Measurements from ENCODE around the gene UCHL5. TPM values are rescaled to one million over a fixed set of nuclear protein-coding genes. Genes with fewer than 3 reads are reported as not detected.
A peak's percentile ranks its signal among the peaks of the same experiment; 100 is the strongest.

Gene UCHL5
- total and polyA plus RNA-seq, 4 donors, result 14.5 to 29.7 (median 21.6) TPM

DNA sequence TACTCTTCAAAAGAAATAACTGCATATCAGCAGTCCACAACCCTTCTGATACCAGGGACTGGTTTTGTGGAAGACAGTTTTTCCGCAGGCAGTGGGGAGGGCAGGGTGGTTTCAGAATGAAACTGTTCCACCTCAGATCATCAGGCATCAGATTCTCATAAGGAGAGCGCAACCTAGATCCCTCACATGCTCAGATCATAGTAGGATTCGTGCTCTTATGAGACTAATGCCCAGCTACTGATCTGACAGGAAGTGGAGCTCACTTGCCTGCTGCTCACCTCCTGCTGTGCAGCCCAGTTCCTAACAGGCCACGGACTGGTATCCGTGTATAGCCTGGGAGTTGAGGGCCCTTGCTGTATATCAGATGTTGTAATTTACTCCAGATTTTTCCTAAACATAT is 11.8 kb upstream of the UCHL5 start:
- 79% methylated on average over 5 of the region's 5 CpGs for WGBS
- H3K27ac ChIP-seq (ENCODE audit: low read depth in 1 of 2, low read length in 2 of 2), result no peak overlapping the region
- peaks cover 0 to 1% (median 0%) of the 10 kb centered on the region in 4 donors for H3K4me1 ChIP-seq (ENCODE audit: control insufficient read depth in 4 of 4, insufficient read depth in 4 of 4, low read length in 3 of 4)

DNA sequence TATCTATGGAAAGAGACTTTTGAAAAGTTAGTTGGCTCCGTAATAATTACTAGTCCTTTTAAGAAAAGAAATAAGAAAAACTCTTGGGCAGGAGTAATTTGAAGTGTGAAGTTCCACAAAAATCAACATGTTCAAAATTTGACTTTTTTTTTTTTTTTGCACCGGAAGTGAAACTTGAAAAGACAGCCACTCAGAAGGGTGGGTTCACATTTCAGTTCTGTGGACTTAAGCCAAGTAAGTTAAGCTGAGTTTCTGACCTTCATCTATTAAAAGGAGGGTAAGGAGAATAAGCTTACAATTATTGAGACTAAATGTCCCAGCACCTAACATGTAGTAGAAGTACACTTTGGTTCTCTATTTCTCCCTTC is 11.2 kb upstream of the UCHL5 start:
- peak overlapping the region in 1 of 2 donors; percentile 21 for H3K9ac ChIP-seq (ENCODE audit: low read depth in 1 of 2, low read length in 2 of 2)
- peaks cover 0 to 1% (median 0%) of the 10 kb centered on the region in 4 donors for H3K4me1 ChIP-seq (ENCODE audit: control insufficient read depth in 4 of 4, insufficient read depth in 4 of 4, low read length in 3 of 4)
- peaks cover 0 to 9% (median 0%) of the 10 kb centered on the region in 4 donors for H3K36me3 ChIP-seq (ENCODE audit: control insufficient read depth in 4 of 4, insufficient read depth in 3 of 4, low read depth in 1 of 4, low read length in 3 of 4)
- TF ChIP-seq HNF4A (conservative IDR thresholded peaks at IDR 0.05) (no peak), GABPA (IDR thresholded peaks at IDR 0.05 in 1 of 2, conservative IDR thresholded peaks at IDR 0.05 in 1 of 2) (no peak), NR2F2 (IDR thresholded peaks at IDR 0.05) (no peak), YY1 (IDR thresholded peaks at IDR 0.05) (no peak), FOXA1 (IDR thresholded peaks at IDR 0.05) (no peak), JUND (IDR thresholded peaks at IDR 0.05) (no peak)
- TF ChIP-seq, protein P1, sequence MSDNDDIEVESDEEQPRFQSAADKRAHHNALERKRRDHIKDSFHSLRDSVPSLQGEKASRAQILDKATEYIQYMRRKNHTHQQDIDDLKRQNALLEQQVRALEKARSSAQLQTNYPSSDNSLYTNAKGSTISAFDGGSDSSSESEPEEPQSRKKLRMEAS (IDR thresholded peaks at IDR 0.05), result no peak
- TF ChIP-seq, protein P2, sequence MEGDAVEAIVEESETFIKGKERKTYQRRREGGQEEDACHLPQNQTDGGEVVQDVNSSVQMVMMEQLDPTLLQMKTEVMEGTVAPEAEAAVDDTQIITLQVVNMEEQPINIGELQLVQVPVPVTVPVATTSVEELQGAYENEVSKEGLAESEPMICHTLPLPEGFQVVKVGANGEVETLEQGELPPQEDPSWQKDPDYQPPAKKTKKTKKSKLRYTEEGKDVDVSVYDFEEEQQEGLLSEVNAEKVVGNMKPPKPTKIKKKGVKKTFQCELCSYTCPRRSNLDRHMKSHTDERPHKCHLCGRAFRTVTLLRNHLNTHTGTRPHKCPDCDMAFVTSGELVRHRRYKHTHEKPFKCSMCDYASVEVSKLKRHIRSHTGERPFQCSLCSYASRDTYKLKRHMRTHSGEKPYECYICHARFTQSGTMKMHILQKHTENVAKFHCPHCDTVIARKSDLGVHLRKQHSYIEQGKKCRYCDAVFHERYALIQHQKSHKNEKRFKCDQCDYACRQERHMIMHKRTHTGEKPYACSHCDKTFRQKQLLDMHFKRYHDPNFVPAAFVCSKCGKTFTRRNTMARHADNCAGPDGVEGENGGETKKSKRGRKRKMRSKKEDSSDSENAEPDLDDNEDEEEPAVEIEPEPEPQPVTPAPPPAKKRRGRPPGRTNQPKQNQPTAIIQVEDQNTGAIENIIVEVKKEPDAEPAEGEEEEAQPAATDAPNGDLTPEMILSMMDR (IDR thresholded peaks at IDR 0.05; ENCODE audit: low read depth, low read length, missing input control), result no peak
- no peak overlapping the region for H3K4me3 ChIP-seq (ENCODE audit: low read depth in 1 of 3, low read length in 3 of 3)
- no peak overlapping the region for H3K27ac ChIP-seq (ENCODE audit: low read depth in 1 of 2, low read length in 2 of 2)
- 80% methylated on average over 2 of the region's 2 CpGs for WGBS
- H3K9me3 ChIP-seq (ENCODE audit: control insufficient read depth in 4 of 4, low read length in 3 of 4), result no peaks in the 10 kb centered on the region
- H3K27me3 ChIP-seq (ENCODE audit: control insufficient read depth in 4 of 4, insufficient read depth in 4 of 4, low read length in 3 of 4), result no peaks in the 10 kb centered on the region
- no peak for DNase-seq (ENCODE audit: low spot score)

More for the DNA sequence above, 11.8 kb upstream of the UCHL5 start:
- H3K9me3 ChIP-seq (ENCODE audit: control insufficient read depth in 4 of 4, low read length in 3 of 4), result no peaks in the 10 kb centered on the region
- TF ChIP-seq SP1 (IDR thresholded peaks at IDR 0.05), result no peak
- TF ChIP-seq HNF4A (conservative IDR thresholded peaks at IDR 0.05), result no peak
- no peak for TF ChIP-seq JUND (IDR thresholded peaks at IDR 0.05)
- no peak for TF ChIP-seq YY1 (IDR thresholded peaks at IDR 0.05)
- no peak for TF ChIP-seq NR2F2 (IDR thresholded peaks at IDR 0.05)
- TF ChIP-seq GABPA (IDR thresholded peaks at IDR 0.05 in 1 of 2, conservative IDR thresholded peaks at IDR 0.05 in 1 of 2), result no peak
- TF ChIP-seq RXRA (IDR thresholded peaks at IDR 0.05), result no peak
- TF ChIP-seq RAD21 (IDR thresholded peaks at IDR 0.05), result no peak
- H3K27me3 ChIP-seq (ENCODE audit: control insufficient read depth in 4 of 4, insufficient read depth in 4 of 4, low read length in 3 of 4), result no peaks in the 10 kb centered on the region
- H3K4me3 ChIP-seq (ENCODE audit: low read depth in 1 of 3, low read length in 3 of 3), result no peak overlapping the region
- DNase-seq (ENCODE audit: low spot score), result no peak
- no peak overlapping the region for H3K9ac ChIP-seq (ENCODE audit: low read depth in 1 of 2, low read length in 2 of 2)
- H3K36me3 ChIP-seq (ENCODE audit: control insufficient read depth in 4 of 4, insufficient read depth in 3 of 4, low read depth in 1 of 4, low read length in 3 of 4), result peaks cover 0 to 9% (median 0%) of the 10 kb centered on the region in 4 donors

DNA sequence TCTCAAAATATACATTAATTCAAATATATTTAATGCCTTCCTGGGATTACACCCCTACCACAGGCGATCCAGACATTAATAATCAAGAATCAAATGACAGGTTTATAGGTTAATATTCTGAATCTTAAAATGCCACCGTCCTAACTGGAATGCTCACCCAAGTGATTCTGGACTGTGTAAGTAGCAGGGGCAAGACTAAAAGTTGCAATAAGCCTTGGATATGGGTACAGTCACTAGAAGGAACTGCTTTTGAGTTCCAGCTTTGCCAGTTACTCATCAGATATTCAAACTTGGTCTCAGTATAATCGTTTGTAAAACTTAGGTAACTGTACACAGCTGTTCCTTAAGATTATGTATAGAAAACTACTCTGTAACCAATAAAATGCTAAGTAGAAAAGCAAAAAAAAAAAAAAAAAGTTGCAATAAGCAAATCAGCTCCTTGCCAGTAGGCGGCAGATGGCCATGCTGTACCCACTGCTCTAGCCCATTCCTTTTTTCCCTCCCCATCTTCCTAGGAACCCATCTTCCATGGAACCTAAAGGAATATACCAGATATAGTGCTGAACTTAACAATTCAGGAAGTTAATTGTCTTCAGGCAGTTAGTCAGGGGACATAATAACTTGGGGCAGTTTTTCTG is 10.7 kb upstream of the UCHL5 start:
- peaks cover 0 to 9% (median 0%) of the 10 kb centered on the region in 4 donors for H3K36me3 ChIP-seq (ENCODE audit: control insufficient read depth in 4 of 4, insufficient read depth in 3 of 4, low read depth in 1 of 4, low read length in 3 of 4)
- no peak overlapping the region for H3K4me3 ChIP-seq (ENCODE audit: low read depth in 1 of 3, low read length in 3 of 3)
- peaks cover 0 to 1% (median 0%) of the 10 kb centered on the region in 4 donors for H3K4me1 ChIP-seq (ENCODE audit: control insufficient read depth in 4 of 4, insufficient read depth in 4 of 4, low read length in 3 of 4)
- H3K9me3 ChIP-seq (ENCODE audit: control insufficient read depth in 4 of 4, low read length in 3 of 4), result no peaks in the 10 kb centered on the region
- no peak overlapping the region for H3K9ac ChIP-seq (ENCODE audit: low read depth in 1 of 2, low read length in 2 of 2)
- 86% methylated on average over 4 of the region's 4 CpGs for WGBS
- no peak for DNase-seq (ENCODE audit: low spot score)
- H3K27me3 ChIP-seq (ENCODE audit: control insufficient read depth in 4 of 4, insufficient read depth in 4 of 4, low read length in 3 of 4), result no peaks in the 10 kb centered on the region
- no peak overlapping the region for H3K27ac ChIP-seq (ENCODE audit: low read depth in 1 of 2, low read length in 2 of 2)
- TF ChIP-seq GABPA (IDR thresholded peaks at IDR 0.05 in 1 of 2, conservative IDR thresholded peaks at IDR 0.05 in 1 of 2) (no peak), EGR1 (IDR thresholded peaks at IDR 0.05; ENCODE audit: low read depth in 2 of 2) (no peak), RXRA (IDR thresholded peaks at IDR 0.05) (no peak), HNF4A (conservative IDR thresholded peaks at IDR 0.05) (no peak), JUND (IDR thresholded peaks at IDR 0.05) (no peak), FOXA2 (IDR thresholded peaks at IDR 0.05) (no peak), FOXA1 (IDR thresholded peaks at IDR 0.05) (no peak), RAD21 (IDR thresholded peaks at IDR 0.05) (no peak)
- TF ChIP-seq, protein P3, sequence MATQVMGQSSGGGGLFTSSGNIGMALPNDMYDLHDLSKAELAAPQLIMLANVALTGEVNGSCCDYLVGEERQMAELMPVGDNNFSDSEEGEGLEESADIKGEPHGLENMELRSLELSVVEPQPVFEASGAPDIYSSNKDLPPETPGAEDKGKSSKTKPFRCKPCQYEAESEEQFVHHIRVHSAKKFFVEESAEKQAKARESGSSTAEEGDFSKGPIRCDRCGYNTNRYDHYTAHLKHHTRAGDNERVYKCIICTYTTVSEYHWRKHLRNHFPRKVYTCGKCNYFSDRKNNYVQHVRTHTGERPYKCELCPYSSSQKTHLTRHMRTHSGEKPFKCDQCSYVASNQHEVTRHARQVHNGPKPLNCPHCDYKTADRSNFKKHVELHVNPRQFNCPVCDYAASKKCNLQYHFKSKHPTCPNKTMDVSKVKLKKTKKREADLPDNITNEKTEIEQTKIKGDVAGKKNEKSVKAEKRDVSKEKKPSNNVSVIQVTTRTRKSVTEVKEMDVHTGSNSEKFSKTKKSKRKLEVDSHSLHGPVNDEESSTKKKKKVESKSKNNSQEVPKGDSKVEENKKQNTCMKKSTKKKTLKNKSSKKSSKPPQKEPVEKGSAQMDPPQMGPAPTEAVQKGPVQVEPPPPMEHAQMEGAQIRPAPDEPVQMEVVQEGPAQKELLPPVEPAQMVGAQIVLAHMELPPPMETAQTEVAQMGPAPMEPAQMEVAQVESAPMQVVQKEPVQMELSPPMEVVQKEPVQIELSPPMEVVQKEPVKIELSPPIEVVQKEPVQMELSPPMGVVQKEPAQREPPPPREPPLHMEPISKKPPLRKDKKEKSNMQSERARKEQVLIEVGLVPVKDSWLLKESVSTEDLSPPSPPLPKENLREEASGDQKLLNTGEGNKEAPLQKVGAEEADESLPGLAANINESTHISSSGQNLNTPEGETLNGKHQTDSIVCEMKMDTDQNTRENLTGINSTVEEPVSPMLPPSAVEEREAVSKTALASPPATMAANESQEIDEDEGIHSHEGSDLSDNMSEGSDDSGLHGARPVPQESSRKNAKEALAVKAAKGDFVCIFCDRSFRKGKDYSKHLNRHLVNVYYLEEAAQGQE (IDR thresholded peaks at IDR 0.05), result no peak
- TF ChIP-seq, protein P2 (IDR thresholded peaks at IDR 0.05; ENCODE audit: low read depth, low read length, missing input control), result no peak
- TF ChIP-seq, protein P4, sequence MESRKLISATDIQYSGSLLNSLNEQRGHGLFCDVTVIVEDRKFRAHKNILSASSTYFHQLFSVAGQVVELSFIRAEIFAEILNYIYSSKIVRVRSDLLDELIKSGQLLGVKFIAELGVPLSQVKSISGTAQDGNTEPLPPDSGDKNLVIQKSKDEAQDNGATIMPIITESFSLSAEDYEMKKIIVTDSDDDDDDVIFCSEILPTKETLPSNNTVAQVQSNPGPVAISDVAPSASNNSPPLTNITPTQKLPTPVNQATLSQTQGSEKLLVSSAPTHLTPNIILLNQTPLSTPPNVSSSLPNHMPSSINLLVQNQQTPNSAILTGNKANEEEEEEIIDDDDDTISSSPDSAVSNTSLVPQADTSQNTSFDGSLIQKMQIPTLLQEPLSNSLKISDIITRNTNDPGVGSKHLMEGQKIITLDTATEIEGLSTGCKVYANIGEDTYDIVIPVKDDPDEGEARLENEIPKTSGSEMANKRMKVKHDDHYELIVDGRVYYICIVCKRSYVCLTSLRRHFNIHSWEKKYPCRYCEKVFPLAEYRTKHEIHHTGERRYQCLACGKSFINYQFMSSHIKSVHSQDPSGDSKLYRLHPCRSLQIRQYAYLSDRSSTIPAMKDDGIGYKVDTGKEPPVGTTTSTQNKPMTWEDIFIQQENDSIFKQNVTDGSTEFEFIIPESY (IDR thresholded peaks at IDR 0.05), result no peak
- TF ChIP-seq, protein P1 (IDR thresholded peaks at IDR 0.05), result no peak
